Measurements from ENCODE around the gene CYP4F2. TPM values are rescaled to one million over a fixed set of nuclear protein-coding genes. Genes with fewer than 3 reads are reported as not detected.
"Not testable (repeated sequence)": the region's sequence is repeated elsewhere in the genome, so short reads cannot be mapped to it uniquely, and the experiment has no call there.

Gene CYP4F2
- total RNA-seq, 1 experiment from 2014 or later = not detected

- H3K4me2 ChIP-seq (ENCODE audit: low read depth, low read length, poor library complexity, severe bottlenecking) = no peak overlapping the region
- H3K9me3 ChIP-seq (ENCODE audit: low read length) = no peaks in the 10 kb centered on the region
- H3K79me2 ChIP-seq (ENCODE audit: low read length) = no peaks in the 10 kb centered on the region
- no peak overlapping the region for H2AFZ ChIP-seq (ENCODE audit: low read length)
- H3K27ac ChIP-seq (ENCODE audit: low read length) = no peak overlapping the region
- H3K9me2 ChIP-seq (replicated peaks; ENCODE audit: insufficient read depth, low read length) = no peaks in the 10 kb centered on the region
- no peaks in the 10 kb centered on the region for H4K20me1 ChIP-seq (ENCODE audit: insufficient read depth, low read depth, low read length)
- H3K36me3 ChIP-seq (ENCODE audit: insufficient read depth, low read length) = no peaks in the 10 kb centered on the region
- no peak for DNase-seq
- no peak overlapping the region for H3K9ac ChIP-seq (ENCODE audit: low read length)
- H3K4me1 ChIP-seq (ENCODE audit: low read length) = peaks cover 7% of the 10 kb centered on the region
- H3K4me3 ChIP-seq (ENCODE audit: low read length) = no peak overlapping the region
- no peaks in the 10 kb centered on the region for H3K27me3 ChIP-seq (ENCODE audit: low read length)
Observed at GRCh38 chr19:15874821-15875474, 22.9 kb downstream of the CYP4F2 start.

- not testable (repeated sequence) for H3K9ac ChIP-seq (ENCODE audit: low read length); H3K4me2 ChIP-seq (ENCODE audit: low read depth, low read length, poor library complexity, severe bottlenecking); H2AFZ ChIP-seq (ENCODE audit: low read length)
Observed at GRCh38 chr19:15873771-15874170, 24.1 kb downstream of the CYP4F2 start.

DNA sequence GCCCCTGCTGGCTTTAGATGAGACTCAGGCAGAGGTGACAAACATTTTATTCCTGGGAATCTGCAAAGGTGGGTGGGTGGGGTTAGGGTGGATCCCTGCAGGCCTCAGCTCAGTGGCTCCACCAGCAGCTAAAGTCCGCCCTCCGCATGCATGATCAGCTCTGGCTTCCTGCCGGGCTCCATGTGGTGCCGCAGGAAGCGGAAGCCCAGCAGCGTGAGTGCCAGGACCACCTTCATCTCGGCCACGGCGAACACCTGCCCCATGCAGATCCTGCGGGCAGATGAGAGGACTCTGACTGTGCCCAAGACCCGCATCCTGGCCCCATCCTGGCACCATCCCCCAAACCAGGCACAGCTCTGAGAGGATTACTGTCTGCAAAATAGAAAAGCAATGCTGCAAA is 26.3 kb downstream of the CYP4F2 start:
- H3K9ac ChIP-seq (ENCODE audit: low read length) = peak overlapping the region; percentile 33; the same call in 1 of the 2 replicates
- H3K27ac ChIP-seq (ENCODE audit: low read length) = no peak overlapping the region
- H3K9me3 ChIP-seq (ENCODE audit: low read length) = no peaks in the 10 kb centered on the region
- H3K4me1 ChIP-seq (ENCODE audit: low read length) = peaks cover 7% of the 10 kb centered on the region
- H3K36me3 ChIP-seq (ENCODE audit: insufficient read depth, low read length) = no peaks in the 10 kb centered on the region
- no peaks in the 10 kb centered on the region for H3K79me2 ChIP-seq (ENCODE audit: low read length)
- H3K4me3 ChIP-seq (ENCODE audit: low read length) = peak overlapping the region; percentile 22; the same call in 1 of the 2 replicates
- H3K27me3 ChIP-seq (ENCODE audit: low read length) = no peaks in the 10 kb centered on the region
- peak overlapping the region; percentile 64 for H3K4me2 ChIP-seq (ENCODE audit: low read depth, low read length, poor library complexity, severe bottlenecking)
- peak overlapping the region; percentile 97 for H2AFZ ChIP-seq (ENCODE audit: low read length)
- peak; percentile 62 for DNase-seq
- H3K9me2 ChIP-seq (replicated peaks; ENCODE audit: insufficient read depth, low read length) = no peaks in the 10 kb centered on the region
- H4K20me1 ChIP-seq (ENCODE audit: insufficient read depth, low read depth, low read length) = no peaks in the 10 kb centered on the region

More at GRCh38 chr19:15873771-15874170, 24.1 kb downstream of the CYP4F2 start:
- H3K79me2 ChIP-seq (ENCODE audit: low read length); H3K4me3 ChIP-seq (ENCODE audit: low read length); H3K27me3 ChIP-seq (ENCODE audit: low read length); H3K36me3 ChIP-seq (ENCODE audit: insufficient read depth, low read length); H3K9me3 ChIP-seq (ENCODE audit: low read length); H4K20me1 ChIP-seq (ENCODE audit: insufficient read depth, low read depth, low read length); H3K27ac ChIP-seq (ENCODE audit: low read length); DNase-seq; H3K4me1 ChIP-seq (ENCODE audit: low read length); H3K9me2 ChIP-seq (replicated peaks; ENCODE audit: insufficient read depth, low read length): not testable (repeated sequence)

- no peak overlapping the region for H3K9ac ChIP-seq (ENCODE audit: low read length)
- H3K4me1 ChIP-seq (ENCODE audit: low read length) = peaks cover 7% of the 10 kb centered on the region
- H3K4me2 ChIP-seq (ENCODE audit: low read depth, low read length, poor library complexity, severe bottlenecking) = no peak overlapping the region
- no peaks in the 10 kb centered on the region for H3K9me3 ChIP-seq (ENCODE audit: low read length)
- no peaks in the 10 kb centered on the region for H3K9me2 ChIP-seq (replicated peaks; ENCODE audit: insufficient read depth, low read length)
- no peak overlapping the region for H3K27ac ChIP-seq (ENCODE audit: low read length)
- no peaks in the 10 kb centered on the region for H4K20me1 ChIP-seq (ENCODE audit: insufficient read depth, low read depth, low read length)
- no peak overlapping the region for H3K4me3 ChIP-seq (ENCODE audit: low read length)
- H3K36me3 ChIP-seq (ENCODE audit: insufficient read depth, low read length) = no peaks in the 10 kb centered on the region
- DNase-seq = no peak
- no peaks in the 10 kb centered on the region for H3K27me3 ChIP-seq (ENCODE audit: low read length)
- H2AFZ ChIP-seq (ENCODE audit: low read length) = no peak overlapping the region
- no peaks in the 10 kb centered on the region for H3K79me2 ChIP-seq (ENCODE audit: low read length)
Observed at GRCh38 chr19:15869873-15870272, 28.0 kb downstream of the CYP4F2 start.

- Histone ChIP-seq H3K36me3 (ENCODE audit: insufficient read depth, low read length) (no peaks in the 10 kb centered on the region), H4K20me1 (ENCODE audit: insufficient read depth, low read depth, low read length) (no peaks in the 10 kb centered on the region), H3K79me2 (ENCODE audit: low read length) (no peaks in the 10 kb centered on the region), H3K27ac (ENCODE audit: low read length) (no peak overlapping the region), H3K4me3 (ENCODE audit: low read length) (no peak overlapping the region), H3K9ac (ENCODE audit: low read length) (no peak overlapping the region), H3K9me2 (replicated peaks; ENCODE audit: insufficient read depth, low read length) (no peaks in the 10 kb centered on the region), H3K4me2 (ENCODE audit: low read depth, low read length, poor library complexity, severe bottlenecking) (no peak overlapping the region), H2AFZ (ENCODE audit: low read length) (no peak overlapping the region), H3K4me1 (ENCODE audit: low read length) (peaks cover 7% of the 10 kb centered on the region), H3K27me3 (ENCODE audit: low read length) (no peaks in the 10 kb centered on the region), H3K9me3 (ENCODE audit: low read length) (no peaks in the 10 kb centered on the region)
- DNase-seq = peak; percentile 44
Observed at GRCh38 chr19:15869109-15869555, 28.7 kb downstream of the CYP4F2 start.

GRCh38 chr19:15866636-15867035 is 31.2 kb downstream of the CYP4F2 start:
- Histone ChIP-seq H3K27me3 (ENCODE audit: low read length) (no peaks in the 10 kb centered on the region), H3K9ac (ENCODE audit: low read length) (no peak overlapping the region), H3K4me3 (ENCODE audit: low read length) (no peak overlapping the region), H2AFZ (ENCODE audit: low read length) (no peak overlapping the region), H3K4me1 (ENCODE audit: low read length) (peaks cover 3% of the 10 kb centered on the region), H3K4me2 (ENCODE audit: low read depth, low read length, poor library complexity, severe bottlenecking) (no peak overlapping the region), H3K9me2 (replicated peaks; ENCODE audit: insufficient read depth, low read length) (no peaks in the 10 kb centered on the region), H4K20me1 (ENCODE audit: insufficient read depth, low read depth, low read length) (no peaks in the 10 kb centered on the region), H3K9me3 (ENCODE audit: low read length) (no peaks in the 10 kb centered on the region), H3K79me2 (ENCODE audit: low read length) (no peaks in the 10 kb centered on the region), H3K27ac (ENCODE audit: low read length) (no peak overlapping the region), H3K36me3 (ENCODE audit: insufficient read depth, low read length) (no peaks in the 10 kb centered on the region)
- DNase-seq = no peak

- no peaks in the 10 kb centered on the region for H3K9me3 ChIP-seq (ENCODE audit: low read length)
- no peaks in the 10 kb centered on the region for H3K79me2 ChIP-seq (ENCODE audit: low read length)
- H3K36me3 ChIP-seq (ENCODE audit: insufficient read depth, low read length) = no peaks in the 10 kb centered on the region
- no peak overlapping the region for H3K4me3 ChIP-seq (ENCODE audit: low read length)
- no peaks in the 10 kb centered on the region for H3K9me2 ChIP-seq (replicated peaks; ENCODE audit: insufficient read depth, low read length)
- H3K4me2 ChIP-seq (ENCODE audit: low read depth, low read length, poor library complexity, severe bottlenecking) = no peak overlapping the region
- H3K27ac ChIP-seq (ENCODE audit: low read length) = no peak overlapping the region
- no peaks in the 10 kb centered on the region for H3K4me1 ChIP-seq (ENCODE audit: low read length)
- no peak overlapping the region for H3K9ac ChIP-seq (ENCODE audit: low read length)
- no peak overlapping the region for H2AFZ ChIP-seq (ENCODE audit: low read length)
- H3K27me3 ChIP-seq (ENCODE audit: low read length) = no peaks in the 10 kb centered on the region
- no peak for DNase-seq
- no peaks in the 10 kb centered on the region for H4K20me1 ChIP-seq (ENCODE audit: insufficient read depth, low read depth, low read length)
Observed at GRCh38 chr19:15864824-15865223, 33.0 kb downstream of the CYP4F2 start.

DNA sequence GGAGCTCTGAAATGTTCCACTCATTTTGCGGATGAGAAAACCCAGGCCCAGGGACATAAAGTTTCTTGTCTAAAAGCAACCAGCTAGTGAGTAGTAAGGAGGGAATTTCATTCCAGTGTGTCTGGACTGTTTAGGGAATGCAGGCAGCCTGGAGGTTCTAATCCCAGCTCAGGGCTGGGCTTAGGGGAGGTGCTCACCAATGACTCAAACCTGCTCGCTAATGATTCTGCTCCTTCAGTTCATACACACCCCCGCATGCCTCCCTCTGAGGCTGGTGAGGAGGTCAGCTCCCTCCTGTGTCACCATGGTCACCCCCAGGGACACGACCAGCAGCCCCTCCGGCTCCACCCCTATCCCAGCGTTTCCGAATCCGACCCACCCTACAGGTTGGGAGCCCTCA is 34.6 kb downstream of the CYP4F2 start:
- no peak for DNase-seq
- Histone ChIP-seq H3K79me2 (ENCODE audit: low read length) (no peaks in the 10 kb centered on the region), H3K9me3 (ENCODE audit: low read length) (no peaks in the 10 kb centered on the region), H3K9ac (ENCODE audit: low read length) (no peak overlapping the region), H3K27me3 (ENCODE audit: low read length) (no peaks in the 10 kb centered on the region), H3K4me1 (ENCODE audit: low read length) (no peaks in the 10 kb centered on the region), H3K4me2 (ENCODE audit: low read depth, low read length, poor library complexity, severe bottlenecking) (no peak overlapping the region), H4K20me1 (ENCODE audit: insufficient read depth, low read depth, low read length) (no peaks in the 10 kb centered on the region), H3K9me2 (replicated peaks; ENCODE audit: insufficient read depth, low read length) (no peaks in the 10 kb centered on the region), H3K4me3 (ENCODE audit: low read length) (no peak overlapping the region), H2AFZ (ENCODE audit: low read length) (no peak overlapping the region), H3K27ac (ENCODE audit: low read length) (no peak overlapping the region), H3K36me3 (ENCODE audit: insufficient read depth, low read length) (no peaks in the 10 kb centered on the region)
